ENCODE data around the gene OTOS. TPM values are rescaled to one million over a fixed set of nuclear protein-coding genes. Genes with fewer than 3 reads are reported as not detected.

OTOS gene
- total RNA-seq, 1 experiment from 2014 or later: not detected

DNA sequence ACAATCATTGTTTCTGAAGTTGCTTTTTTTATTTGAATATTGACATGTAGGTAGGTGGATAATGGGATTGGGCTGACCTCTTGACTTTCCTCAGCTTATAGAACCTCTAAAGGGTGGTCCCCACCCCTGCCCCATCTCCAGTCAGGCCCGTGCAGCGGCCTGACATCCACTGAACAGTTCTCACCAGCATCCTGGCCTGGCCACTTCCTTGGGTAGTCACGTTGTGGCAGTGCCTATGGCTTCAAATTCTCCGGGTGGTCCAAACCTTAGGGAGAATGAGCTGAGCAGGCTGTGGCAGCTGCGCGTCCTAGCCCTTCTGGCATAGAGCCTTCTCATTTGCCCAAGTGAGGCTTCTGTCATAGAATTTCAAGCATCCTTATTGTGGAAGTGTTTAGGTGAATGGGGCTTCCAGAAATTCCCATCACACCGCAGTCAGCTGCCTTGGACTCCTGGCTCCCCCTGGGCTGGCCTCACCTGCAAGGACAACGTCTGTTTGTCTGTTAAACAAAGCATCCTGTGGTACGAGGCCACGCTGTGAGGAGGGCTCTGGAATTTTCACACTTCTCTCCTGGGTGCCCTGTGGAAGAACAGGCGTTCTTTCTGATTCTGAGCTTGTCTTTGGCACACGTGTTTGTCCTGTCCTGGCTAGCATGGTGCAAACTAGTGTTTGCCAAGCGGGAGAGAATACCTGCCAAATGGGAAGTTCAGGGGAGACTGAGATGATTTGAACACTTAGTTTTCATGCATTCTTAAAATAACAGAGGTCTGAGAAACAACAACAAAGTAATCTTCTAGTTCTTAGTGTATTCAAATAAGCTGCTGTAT, 31.8 kb upstream of the OTOS start:
- no peaks in the 10 kb centered on the region for H3K36me3 ChIP-seq (ENCODE audit: control insufficient read depth in 1 of 2, insufficient read depth in 2 of 2, low read length in 2 of 2)
- RAD21 ChIA-PET (ENCODE audit: low non-redundant PET in 1 of 2, low total read pairs in 2 of 2, uncharacterized antibody in 2 of 2, unreplicated experiment in 2 of 2): no interaction called here
- intact Hi-C loops (cut with micrococcal nuclease): no loop called here
- H4K20me1 ChIP-seq (ENCODE audit: insufficient read depth): no peaks in the 10 kb centered on the region
- TF ChIP-seq, protein P1, sequence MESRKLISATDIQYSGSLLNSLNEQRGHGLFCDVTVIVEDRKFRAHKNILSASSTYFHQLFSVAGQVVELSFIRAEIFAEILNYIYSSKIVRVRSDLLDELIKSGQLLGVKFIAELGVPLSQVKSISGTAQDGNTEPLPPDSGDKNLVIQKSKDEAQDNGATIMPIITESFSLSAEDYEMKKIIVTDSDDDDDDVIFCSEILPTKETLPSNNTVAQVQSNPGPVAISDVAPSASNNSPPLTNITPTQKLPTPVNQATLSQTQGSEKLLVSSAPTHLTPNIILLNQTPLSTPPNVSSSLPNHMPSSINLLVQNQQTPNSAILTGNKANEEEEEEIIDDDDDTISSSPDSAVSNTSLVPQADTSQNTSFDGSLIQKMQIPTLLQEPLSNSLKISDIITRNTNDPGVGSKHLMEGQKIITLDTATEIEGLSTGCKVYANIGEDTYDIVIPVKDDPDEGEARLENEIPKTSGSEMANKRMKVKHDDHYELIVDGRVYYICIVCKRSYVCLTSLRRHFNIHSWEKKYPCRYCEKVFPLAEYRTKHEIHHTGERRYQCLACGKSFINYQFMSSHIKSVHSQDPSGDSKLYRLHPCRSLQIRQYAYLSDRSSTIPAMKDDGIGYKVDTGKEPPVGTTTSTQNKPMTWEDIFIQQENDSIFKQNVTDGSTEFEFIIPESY (IDR thresholded peaks at IDR 0.05; ENCODE audit: extremely low read depth, insufficient replicate concordance, low read length): no peak
- TF ChIP-seq SP1 (IDR thresholded peaks at IDR 0.05; ENCODE audit: low read depth): no peak
- TF ChIP-seq, protein P2, sequence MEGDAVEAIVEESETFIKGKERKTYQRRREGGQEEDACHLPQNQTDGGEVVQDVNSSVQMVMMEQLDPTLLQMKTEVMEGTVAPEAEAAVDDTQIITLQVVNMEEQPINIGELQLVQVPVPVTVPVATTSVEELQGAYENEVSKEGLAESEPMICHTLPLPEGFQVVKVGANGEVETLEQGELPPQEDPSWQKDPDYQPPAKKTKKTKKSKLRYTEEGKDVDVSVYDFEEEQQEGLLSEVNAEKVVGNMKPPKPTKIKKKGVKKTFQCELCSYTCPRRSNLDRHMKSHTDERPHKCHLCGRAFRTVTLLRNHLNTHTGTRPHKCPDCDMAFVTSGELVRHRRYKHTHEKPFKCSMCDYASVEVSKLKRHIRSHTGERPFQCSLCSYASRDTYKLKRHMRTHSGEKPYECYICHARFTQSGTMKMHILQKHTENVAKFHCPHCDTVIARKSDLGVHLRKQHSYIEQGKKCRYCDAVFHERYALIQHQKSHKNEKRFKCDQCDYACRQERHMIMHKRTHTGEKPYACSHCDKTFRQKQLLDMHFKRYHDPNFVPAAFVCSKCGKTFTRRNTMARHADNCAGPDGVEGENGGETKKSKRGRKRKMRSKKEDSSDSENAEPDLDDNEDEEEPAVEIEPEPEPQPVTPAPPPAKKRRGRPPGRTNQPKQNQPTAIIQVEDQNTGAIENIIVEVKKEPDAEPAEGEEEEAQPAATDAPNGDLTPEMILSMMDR (IDR thresholded peaks at IDR 0.05 in 2 of 3, conservative IDR thresholded peaks at IDR 0.05 in 1 of 3; ENCODE audit: borderline replicate concordance in 1 of 3, insufficient read depth in 1 of 3, low read depth in 2 of 3, low read length in 2 of 3): no peak
- no peak for TF ChIP-seq EGR1 (IDR thresholded peaks at IDR 0.05; ENCODE audit: low read depth)
- no peak for TF ChIP-seq EZH2 (IDR thresholded peaks at IDR 0.05)
- POLR2A ChIA-PET: no interaction called here
- H3K9me2 ChIP-seq (ENCODE audit: insufficient read depth): no peaks in the 10 kb centered on the region
- no peak overlapping the region for H3K4me2 ChIP-seq (ENCODE audit: low read length)
- no peak overlapping the region for H3K4me3 ChIP-seq (replicated peaks in 1 of 2; ENCODE audit: low read depth in 1 of 2, low read length in 2 of 2)
- DNase-seq (ENCODE audit: low read depth, low spot score) (no peak), ATAC-seq (no peak)
- no TSS peak for BruUV-seq (replicated peaks)
- H3K9me3 ChIP-seq (ENCODE audit: control insufficient read depth in 1 of 2, insufficient read depth in 1 of 2, low read depth in 1 of 2, low read length in 2 of 2): no peaks in the 10 kb centered on the region
- no peaks in the 10 kb centered on the region for H3K27me3 ChIP-seq (ENCODE audit: insufficient read depth, low read length)
- H2AFZ ChIP-seq (ENCODE audit: low read depth, low read length, poor library complexity, severe bottlenecking): no peak overlapping the region
- no peaks in the 10 kb centered on the region for H3K4me1 ChIP-seq (ENCODE audit: control insufficient read depth in 1 of 2, insufficient read depth in 2 of 2, low read length in 2 of 2)
- CTCF ChIA-PET: no interaction called here
- H3K79me2 ChIP-seq (ENCODE audit: insufficient read depth, low read length): no peaks in the 10 kb centered on the region
- no peak overlapping the region for H3K9ac ChIP-seq (ENCODE audit: low read length)
- no peak overlapping the region for H3K27ac ChIP-seq (ENCODE audit: low read depth, low read length)

Measured in HCT116 (cell line).